Naive thymus-derived CD4-positive, alpha-beta T cell (primary cell): ENCODE data around the gene CNOT4. TPM values are rescaled to one million over a fixed set of nuclear protein-coding genes. Genes with fewer than 3 reads are reported as not detected.

Experiments
- ATAC-seq: fragments of 150-1000 bp; cut with Tn5 transposase; 2 replicates; pipeline ENCODE4 v1.10.0; 2021; ENCODE audit warnings: mild to moderate bottlenecking, moderate library complexity
- CTCF ChIA-PET: fragments of 350-600 bp; sonication (Branson Sonifier 250); formaldehyde crosslinking; loops from one replicate; lab custom pipeline; 2021; ENCODE audit warnings: antibody characterized with exemption; lab: Charles Lee
- POLR2A ChIA-PET: fragments of 350-600 bp; sonication (Branson Sonifier 250); formaldehyde crosslinking; loops from one replicate; lab custom pipeline; 2021; ENCODE audit warnings: antibody characterized with exemption, inconsistent platforms; lab: Charles Lee
- DNase-seq, 9 donors: peaks; one replicate each; pipeline versions ENCODE4 v3.0.0 to v3.0.0-alpha.2; 2020 to 2022; ENCODE audit warnings: mixed read lengths in 1 of 9
- H3K27ac ChIP-seq: one replicate; pipeline ENCODE4 v1.7.0; 2013; ENCODE audit warnings: mild to moderate bottlenecking, low read depth, low read length, moderate library complexity
- H3K27me3 ChIP-seq, 2 donors: one replicate each; pipeline ENCODE4 v1.7.0; 2013; ENCODE audit warnings: low read length in 2 of 2, mild to moderate bottlenecking in 2 of 2, moderate library complexity in 2 of 2; ENCODE audit not compliant: control insufficient read depth in 2 of 2, insufficient read depth in 2 of 2
- H3K36me3 ChIP-seq, 3 experiments: 1 replicate in 2 of 3; 2 replicates in 1 of 3; pipeline ENCODE4 v1.7.0; 2013; ENCODE audit warnings: low read length in 3 of 3, mild to moderate bottlenecking in 3 of 3, moderate library complexity in 1 of 3; ENCODE audit not compliant: insufficient read depth in 3 of 3, control insufficient read depth in 2 of 3
- H3K4me1 ChIP-seq, 2 donors: one replicate each; pipeline ENCODE4 v1.7.0; 2013; ENCODE audit warnings: low read length in 2 of 2, mild to moderate bottlenecking in 2 of 2, moderate library complexity in 1 of 2; ENCODE audit not compliant: control insufficient read depth in 2 of 2, insufficient read depth in 2 of 2
- H3K4me3 ChIP-seq: 2 replicates; pipeline ENCODE4 v1.7.0; 2013; ENCODE audit warnings: mild to moderate bottlenecking, low read length
- H3K9me3 ChIP-seq, 3 experiments: 1 replicate in 2 of 3; 2 replicates in 1 of 3; pipeline ENCODE4 v1.7.0; 2013; ENCODE audit warnings: low read length in 3 of 3; ENCODE audit not compliant: control insufficient read depth in 2 of 3
- H3K27ac Mint-ChIP-seq, 9 donors: one replicate each; pipeline ENCODE4 v1.8.0; 2020 to 2022; ENCODE audit warnings: mixed read lengths in 9 of 9, mild to moderate bottlenecking in 8 of 9, moderate library complexity in 5 of 9, inconsistent platforms in 2 of 9
- H3K27me3 Mint-ChIP-seq, 5 donors: one replicate each; pipeline ENCODE4 v1.8.0; 2021 to 2022; ENCODE audit warnings: mixed read lengths in 5 of 5, mild to moderate bottlenecking in 1 of 5
- H3K36me3 Mint-ChIP-seq, 5 donors: one replicate each; pipeline ENCODE4 v1.8.0; 2020 to 2022; ENCODE audit warnings: mixed read lengths in 5 of 5, mild to moderate bottlenecking in 3 of 5, inconsistent platforms in 1 of 5
- H3K4me1 Mint-ChIP-seq, 7 donors: one replicate each; pipeline ENCODE4 v1.8.0; 2020 to 2022; ENCODE audit warnings: mixed read lengths in 7 of 7, mild to moderate bottlenecking in 3 of 7, inconsistent platforms in 1 of 7
- H3K4me3 Mint-ChIP-seq, 10 donors: one replicate each; pipeline ENCODE4 v1.8.0; 2020 to 2022; ENCODE audit warnings: mild to moderate bottlenecking in 10 of 10, mixed read lengths in 10 of 10, moderate library complexity in 6 of 10, inconsistent platforms in 2 of 10
- H3K9me3 Mint-ChIP-seq, 11 donors: one replicate each; pipeline ENCODE4 v1.8.0; 2020 to 2022; ENCODE audit warnings: mixed read lengths in 11 of 11, mild to moderate bottlenecking in 4 of 11, inconsistent platforms in 1 of 11, moderate library complexity in 1 of 11
- intact Hi-C, 2 donors: fragments of 100-400 bp; cut with micrococcal nuclease; formaldehyde crosslinking; loops; one replicate each; pipeline ENCODE4 v1.15.1; 2023
- polyA plus RNA-seq, 2 donors: library from polyadenylated mRNA; unstranded; fragments of 300-500 nt; fragmentation: Illumina TruSeq; gene quantifications; one replicate each; pipeline ENCODE4 v1.2.3, GENCODE V29; 2021
- total RNA-seq, 6 experiments: library from RNA in 5 of 6; stranded (reverse) in 5 of 6; gene quantifications; 1 replicate in 5 of 6; 2 replicates in 1 of 6; pipeline ENCODE4 v1.2.3 and lab custom pipeline; 2021 to 2026

Gene CNOT4
- total and polyA plus RNA-seq, 7 experiments from 2014 or later = 15.5 to 39.4 (median 36.3) TPM

GRCh38 chr7:135333946-135334345, 176.0 kb downstream of the CNOT4 start:
- Mint-ChIP-seq H3K4me1 (peaks cover 0 to 2% (median 0%) of the 10 kb centered on the region in 7 donors), H3K9me3 (peaks cover 0 to 4% (median 0%) of the 10 kb centered on the region in 11 donors), H3K27ac (no peak overlapping the region), H3K4me3 (no peak overlapping the region), H3K36me3 (peaks cover 0 to 4% (median 0%) of the 10 kb centered on the region in 5 donors), H3K27me3 (peaks cover 0 to 5% (median 0%) of the 10 kb centered on the region in 5 donors)
- Histone ChIP-seq H3K4me1 (no peaks in the 10 kb centered on the region), H3K27me3 (no peaks in the 10 kb centered on the region), H3K36me3 (no peaks in the 10 kb centered on the region), H3K9me3 (no peaks in the 10 kb centered on the region), H3K4me3 (no peak overlapping the region), H3K27ac (no peak overlapping the region)
- CTCF ChIA-PET = no interaction called here
- ATAC-seq (no peak), DNase-seq (no peak)
- intact Hi-C loops = no loop called here
- POLR2A ChIA-PET = no interaction called here

GRCh38 chr7:135333200-135333599, 176.7 kb downstream of the CNOT4 start:
- Histone ChIP-seq H3K36me3 (no peaks in the 10 kb centered on the region), H3K4me1 (no peaks in the 10 kb centered on the region), H3K27me3 (no peaks in the 10 kb centered on the region), H3K4me3 (no peak overlapping the region), H3K27ac (no peak overlapping the region), H3K9me3 (no peaks in the 10 kb centered on the region)
- CTCF ChIA-PET = no interaction called here
- intact Hi-C loops = no loop called here
- Mint-ChIP-seq H3K4me3 (no peak overlapping the region), H3K36me3 (peaks cover 0 to 6% (median 0%) of the 10 kb centered on the region in 5 donors), H3K27ac (no peak overlapping the region), H3K9me3 (peaks cover 0 to 4% (median 0%) of the 10 kb centered on the region in 11 donors), H3K27me3 (peaks cover 0 to 5% (median 0%) of the 10 kb centered on the region in 5 donors), H3K4me1 (peaks cover 0 to 2% (median 0%) of the 10 kb centered on the region in 7 donors)
- no peak for DNase-seq
- POLR2A ChIA-PET = interaction anchor here (0.6 kb wide), 1 partner anchor 174 kb away, joined by 3 read pairs; no protein-coding TSS in a partner anchor
- no peak for ATAC-seq

GRCh38 chr7:135330088-135330487, 179.8 kb downstream of the CNOT4 start:
- H3K27ac Mint-ChIP-seq = no peak overlapping the region
- DNase-seq (no peak), ATAC-seq (no peak)
- H3K27me3 Mint-ChIP-seq = peaks cover 0 to 5% (median 0%) of the 10 kb centered on the region in 5 donors
- intact Hi-C loops = no loop called here
- H3K4me1 Mint-ChIP-seq = peaks cover 0 to 2% (median 0%) of the 10 kb centered on the region in 7 donors
- H3K27me3 ChIP-seq = no peaks in the 10 kb centered on the region
- H3K27ac ChIP-seq = no peak overlapping the region
- no peak overlapping the region for H3K4me3 Mint-ChIP-seq
- H3K4me1 ChIP-seq = no peaks in the 10 kb centered on the region
- no peaks in the 10 kb centered on the region for H3K9me3 ChIP-seq
- POLR2A ChIA-PET = no interaction called here
- H3K36me3 ChIP-seq = no peaks in the 10 kb centered on the region
- H3K36me3 Mint-ChIP-seq = peaks cover 0 to 12% (median 0%) of the 10 kb centered on the region in 5 donors
- CTCF ChIA-PET = interaction anchor here (0.7 kb wide), 1 partner anchor 79 kb away, joined by 4 read pairs; no protein-coding TSS in a partner anchor
- peaks cover 0 to 14% (median 4%) of the 10 kb centered on the region in 11 donors for H3K9me3 Mint-ChIP-seq
- H3K4me3 ChIP-seq = no peak overlapping the region

GRCh38 chr7:135328526-135328925, 181.4 kb downstream of the CNOT4 start:
- peaks cover 0 to 12% (median 2%) of the 10 kb centered on the region in 5 donors for H3K36me3 Mint-ChIP-seq
- Histone ChIP-seq H3K4me3 (no peak overlapping the region), H3K4me1 (no peaks in the 10 kb centered on the region), H3K9me3 (peaks cover 0 to 12% (median 0%) of the 10 kb centered on the region in 3 experiments), H3K27me3 (no peaks in the 10 kb centered on the region), H3K27ac (no peak overlapping the region), H3K36me3 (no peaks in the 10 kb centered on the region)
- peaks cover 0 to 25% (median 12%) of the 10 kb centered on the region in 11 donors for H3K9me3 Mint-ChIP-seq
- CTCF ChIA-PET = no interaction called here
- intact Hi-C loops = no loop called here
- H3K4me1 Mint-ChIP-seq = peaks cover 0 to 2% (median 0%) of the 10 kb centered on the region in 7 donors
- DNase-seq (no peak), ATAC-seq (no peak)
- H3K4me3 Mint-ChIP-seq = no peak overlapping the region
- POLR2A ChIA-PET = no interaction called here
- H3K27ac Mint-ChIP-seq = no peak overlapping the region
- peaks cover 0 to 5% (median 0%) of the 10 kb centered on the region in 5 donors for H3K27me3 Mint-ChIP-seq

- Histone ChIP-seq H3K27ac (no peak overlapping the region), H3K4me1 (no peaks in the 10 kb centered on the region), H3K27me3 (no peaks in the 10 kb centered on the region), H3K4me3 (no peak overlapping the region), H3K9me3 (peaks cover 0 to 12% (median 0%) of the 10 kb centered on the region in 3 experiments), H3K36me3 (no peaks in the 10 kb centered on the region)
- Mint-ChIP-seq H3K9me3 (peaks cover 0 to 25% (median 12%) of the 10 kb centered on the region in 11 donors), H3K4me3 (no peak overlapping the region), H3K27ac (no peak overlapping the region), H3K27me3 (peaks cover 0 to 5% (median 0%) of the 10 kb centered on the region in 5 donors), H3K36me3 (peaks cover 0 to 9% (median 2%) of the 10 kb centered on the region in 5 donors), H3K4me1 (peaks cover 0 to 2% (median 0%) of the 10 kb centered on the region in 7 donors)
- CTCF ChIA-PET = no interaction called here
- POLR2A ChIA-PET = no interaction called here
- intact Hi-C loops = no loop called here
- no peak for DNase-seq
- ATAC-seq = no peak
Measured at GRCh38 chr7:135328053-135328452, 181.8 kb downstream of the CNOT4 start.

GRCh38 chr7:135327458-135327857, 182.4 kb downstream of the CNOT4 start:
- peaks cover 0 to 5% (median 0%) of the 10 kb centered on the region in 5 donors for H3K27me3 Mint-ChIP-seq
- H3K9me3 Mint-ChIP-seq = peaks cover 0 to 25% (median 12%) of the 10 kb centered on the region in 11 donors
- Histone ChIP-seq H3K27ac (no peak overlapping the region), H3K4me3 (no peak overlapping the region), H3K27me3 (no peaks in the 10 kb centered on the region), H3K4me1 (no peaks in the 10 kb centered on the region), H3K36me3 (no peaks in the 10 kb centered on the region), H3K9me3 (peaks cover 0 to 12% (median 0%) of the 10 kb centered on the region in 3 experiments)
- ChIA-PET POLR2A (no interaction called here), CTCF (no interaction called here)
- intact Hi-C loops = no loop called here
- H3K27ac Mint-ChIP-seq = no peak overlapping the region
- DNase-seq (no peak), ATAC-seq (no peak)
- H3K4me3 Mint-ChIP-seq = no peak overlapping the region
- H3K4me1 Mint-ChIP-seq = peaks cover 0 to 2% (median 0%) of the 10 kb centered on the region in 7 donors
- H3K36me3 Mint-ChIP-seq = peaks cover 0 to 7% (median 2%) of the 10 kb centered on the region in 5 donors
